ENCODE data around the gene UMPS. TPM values are rescaled to one million over a fixed set of nuclear protein-coding genes. Genes with fewer than 3 reads are reported as not detected.

UMPS gene
- total RNA-seq, 1 donor from 2014 or later = 38.3 TPM

DNA sequence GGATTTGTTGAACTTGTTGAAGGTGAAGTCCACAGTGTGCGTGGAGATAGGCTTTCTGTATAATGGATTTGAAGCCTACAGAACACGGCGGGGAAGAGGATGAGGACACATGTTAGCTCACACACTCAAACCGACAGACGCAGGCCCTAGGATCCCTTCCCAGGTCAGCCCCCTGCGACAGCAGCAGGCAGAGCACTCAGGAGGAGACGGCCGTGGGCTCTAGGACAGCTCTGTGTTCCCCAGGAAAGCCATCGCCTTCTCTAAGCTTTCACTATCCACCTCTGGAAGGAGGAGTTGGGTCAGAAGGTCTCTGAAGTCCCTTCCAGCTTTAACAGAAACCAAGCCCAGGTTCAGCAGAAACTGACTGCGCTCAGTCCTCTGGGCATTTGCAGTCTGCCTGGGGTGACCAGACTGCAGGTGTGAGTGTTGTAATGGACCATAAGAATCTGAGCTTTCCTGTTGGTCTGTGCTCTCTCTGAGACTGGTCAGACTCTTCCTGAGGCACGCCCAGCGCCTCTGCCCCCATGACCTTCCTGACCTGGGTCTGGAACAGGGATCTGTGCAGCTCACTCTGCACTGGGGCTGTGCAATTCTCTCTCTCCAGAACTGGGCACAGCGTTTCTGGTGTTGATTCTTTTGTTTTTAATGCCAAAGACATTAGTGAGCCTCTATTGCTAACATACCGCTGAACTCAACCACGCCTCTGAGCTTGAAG lies 33.5 kb downstream of the UMPS start:
- DNase-seq (ENCODE audit: low read depth) = no peak
- H3K4me2 ChIP-seq (ENCODE audit: low read length) = no peak overlapping the region
- no peaks in the 10 kb centered on the region for H4K20me1 ChIP-seq (ENCODE audit: insufficient read depth, low read length)
- H3K36me3 ChIP-seq (ENCODE audit: insufficient read depth, low read length) = peaks cover 26% of the 10 kb centered on the region
- no peaks in the 10 kb centered on the region for H3K79me2 ChIP-seq (ENCODE audit: insufficient read depth, low read length)
- no peak overlapping the region for H3K4me3 ChIP-seq (ENCODE audit: insufficient read depth, low read depth, low read length)
- TF ChIP-seq, protein P1, sequence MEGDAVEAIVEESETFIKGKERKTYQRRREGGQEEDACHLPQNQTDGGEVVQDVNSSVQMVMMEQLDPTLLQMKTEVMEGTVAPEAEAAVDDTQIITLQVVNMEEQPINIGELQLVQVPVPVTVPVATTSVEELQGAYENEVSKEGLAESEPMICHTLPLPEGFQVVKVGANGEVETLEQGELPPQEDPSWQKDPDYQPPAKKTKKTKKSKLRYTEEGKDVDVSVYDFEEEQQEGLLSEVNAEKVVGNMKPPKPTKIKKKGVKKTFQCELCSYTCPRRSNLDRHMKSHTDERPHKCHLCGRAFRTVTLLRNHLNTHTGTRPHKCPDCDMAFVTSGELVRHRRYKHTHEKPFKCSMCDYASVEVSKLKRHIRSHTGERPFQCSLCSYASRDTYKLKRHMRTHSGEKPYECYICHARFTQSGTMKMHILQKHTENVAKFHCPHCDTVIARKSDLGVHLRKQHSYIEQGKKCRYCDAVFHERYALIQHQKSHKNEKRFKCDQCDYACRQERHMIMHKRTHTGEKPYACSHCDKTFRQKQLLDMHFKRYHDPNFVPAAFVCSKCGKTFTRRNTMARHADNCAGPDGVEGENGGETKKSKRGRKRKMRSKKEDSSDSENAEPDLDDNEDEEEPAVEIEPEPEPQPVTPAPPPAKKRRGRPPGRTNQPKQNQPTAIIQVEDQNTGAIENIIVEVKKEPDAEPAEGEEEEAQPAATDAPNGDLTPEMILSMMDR (IDR thresholded peaks at IDR 0.05; ENCODE audit: insufficient read depth, low read depth, low read length) = no peak
- no peak for TF ChIP-seq EZH2 (IDR thresholded peaks at IDR 0.05; ENCODE audit: insufficient read depth, low read length)
- no peak overlapping the region for H2AFZ ChIP-seq (ENCODE audit: low read depth, low read length)
- H3K27me3 ChIP-seq (ENCODE audit: insufficient read depth, low read length) = no peaks in the 10 kb centered on the region
- H3K9me3 Mint-ChIP-seq (ENCODE audit: unreplicated experiment) = no peaks in the 10 kb centered on the region
- H3K27ac ChIP-seq (ENCODE audit: low read depth, low read length) = no peak overlapping the region
- no peak overlapping the region for H3K27ac Mint-ChIP-seq (ENCODE audit: unreplicated experiment)
- no peak for FAIRE-seq
- H3K4me1 ChIP-seq (ENCODE audit: insufficient read depth, low read length) = peaks cover 8% of the 10 kb centered on the region
- H3K9ac ChIP-seq (ENCODE audit: low read length) = no peak overlapping the region
- H3K27me3 Mint-ChIP-seq (ENCODE audit: low read depth, unreplicated experiment) = peaks cover under 1% of the 10 kb centered on the region
- peaks cover 25% of the 10 kb centered on the region for H3K4me1 Mint-ChIP-seq (ENCODE audit: low read depth, unreplicated experiment)
- H3K4me3 Mint-ChIP-seq (ENCODE audit: unreplicated experiment) = no peak overlapping the region
- peaks cover 43% of the 10 kb centered on the region for H3K36me3 Mint-ChIP-seq (ENCODE audit: low read depth, unreplicated experiment)
- H3K9me3 ChIP-seq (ENCODE audit: insufficient read depth, low read depth, low read length) = no peaks in the 10 kb centered on the region

DNA sequence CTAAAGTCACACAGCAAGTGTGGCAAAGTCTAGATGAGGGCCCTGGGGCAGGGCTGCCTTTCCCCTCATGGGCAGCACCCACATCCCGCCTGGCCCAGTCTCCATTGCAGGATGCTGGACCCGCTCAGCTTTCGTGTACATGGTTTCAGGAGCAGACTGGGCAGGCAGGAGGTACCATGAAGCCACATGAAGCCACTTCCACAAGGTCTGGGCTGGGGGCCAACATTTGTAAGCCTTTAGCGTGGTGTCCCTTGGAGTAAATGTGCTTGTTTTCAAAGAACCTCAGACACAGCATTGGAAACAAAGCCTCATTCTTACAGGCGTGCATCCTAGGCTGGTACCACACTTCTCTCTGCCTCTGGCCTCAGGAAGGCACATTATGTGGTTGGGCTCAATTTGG lies 34.5 kb downstream of the UMPS start:
- TF ChIP-seq, protein P1 (IDR thresholded peaks at IDR 0.05; ENCODE audit: insufficient read depth, low read depth, low read length) = no peak
- no peak for TF ChIP-seq EZH2 (IDR thresholded peaks at IDR 0.05; ENCODE audit: insufficient read depth, low read length)
- Mint-ChIP-seq H3K4me3 (ENCODE audit: unreplicated experiment) (no peak overlapping the region), H3K27me3 (ENCODE audit: low read depth, unreplicated experiment) (no peaks in the 10 kb centered on the region), H3K4me1 (ENCODE audit: low read depth, unreplicated experiment) (peaks cover 19% of the 10 kb centered on the region), H3K9me3 (ENCODE audit: unreplicated experiment) (no peaks in the 10 kb centered on the region), H3K36me3 (ENCODE audit: low read depth, unreplicated experiment) (peaks cover 50% of the 10 kb centered on the region), H3K27ac (ENCODE audit: unreplicated experiment) (no peak overlapping the region)
- H2AFZ ChIP-seq (ENCODE audit: low read depth, low read length) = no peak overlapping the region
- FAIRE-seq (no peak), DNase-seq (ENCODE audit: low read depth) (no peak)
- H3K9ac ChIP-seq (ENCODE audit: low read length) = no peak overlapping the region
- no peak overlapping the region for H3K4me3 ChIP-seq (ENCODE audit: insufficient read depth, low read depth, low read length)
- no peaks in the 10 kb centered on the region for H4K20me1 ChIP-seq (ENCODE audit: insufficient read depth, low read length)
- H3K79me2 ChIP-seq (ENCODE audit: insufficient read depth, low read length) = no peaks in the 10 kb centered on the region
- no peaks in the 10 kb centered on the region for H3K27me3 ChIP-seq (ENCODE audit: insufficient read depth, low read length)
- peaks cover 8% of the 10 kb centered on the region for H3K4me1 ChIP-seq (ENCODE audit: insufficient read depth, low read length)
- peaks cover 29% of the 10 kb centered on the region for H3K36me3 ChIP-seq (ENCODE audit: insufficient read depth, low read length)
- no peaks in the 10 kb centered on the region for H3K9me3 ChIP-seq (ENCODE audit: insufficient read depth, low read depth, low read length)
- no peak overlapping the region for H3K27ac ChIP-seq (ENCODE audit: low read depth, low read length)
- no peak overlapping the region for H3K4me2 ChIP-seq (ENCODE audit: low read length)

DNA sequence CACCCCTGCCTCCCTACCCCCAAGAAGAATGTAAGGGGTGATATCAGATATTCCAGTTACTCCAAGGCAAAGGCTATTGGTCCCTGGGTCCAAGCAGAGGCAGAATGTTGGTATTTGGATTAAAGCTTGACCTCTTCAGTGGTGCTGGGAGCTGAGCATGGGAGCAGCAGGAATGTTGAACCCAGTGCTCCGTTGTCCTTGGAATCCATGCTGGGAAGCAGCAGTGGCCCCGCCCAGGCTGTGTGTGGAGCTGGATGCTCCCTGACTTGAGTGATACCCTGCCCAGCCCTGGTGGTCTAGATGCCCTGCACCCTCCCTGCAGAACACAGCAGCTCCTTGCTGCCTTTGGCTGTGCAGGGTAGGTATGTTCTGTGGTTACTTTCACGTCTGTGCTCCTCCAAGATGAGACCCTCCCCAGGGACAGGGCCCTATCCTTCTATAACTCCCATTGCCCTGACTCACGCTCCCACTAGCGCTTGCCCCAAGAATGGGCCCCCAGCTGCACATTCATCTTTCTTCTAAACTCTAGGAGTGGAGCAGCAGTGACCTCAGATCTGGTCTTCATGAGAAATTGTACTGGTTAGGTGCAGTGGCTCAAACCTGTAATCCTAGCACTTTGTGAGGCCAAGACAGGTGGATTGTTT lies 35.1 kb downstream of the UMPS start:
- Histone ChIP-seq H3K4me2 (ENCODE audit: low read length) (no peak overlapping the region), H3K9me3 (ENCODE audit: insufficient read depth, low read depth, low read length) (no peaks in the 10 kb centered on the region), H3K9ac (ENCODE audit: low read length) (no peak overlapping the region), H3K4me3 (ENCODE audit: insufficient read depth, low read depth, low read length) (no peak overlapping the region), H3K79me2 (ENCODE audit: insufficient read depth, low read length) (no peaks in the 10 kb centered on the region), H3K27ac (ENCODE audit: low read depth, low read length) (no peak overlapping the region), H3K4me1 (ENCODE audit: insufficient read depth, low read length) (peaks cover 8% of the 10 kb centered on the region), H2AFZ (ENCODE audit: low read depth, low read length) (no peak overlapping the region), H3K36me3 (ENCODE audit: insufficient read depth, low read length) (peaks cover 29% of the 10 kb centered on the region), H3K27me3 (ENCODE audit: insufficient read depth, low read length) (no peaks in the 10 kb centered on the region), H4K20me1 (ENCODE audit: insufficient read depth, low read length) (no peaks in the 10 kb centered on the region)
- DNase-seq (ENCODE audit: low read depth) (no peak), FAIRE-seq (no peak)
- Mint-ChIP-seq H3K9me3 (ENCODE audit: unreplicated experiment) (no peaks in the 10 kb centered on the region), H3K4me3 (ENCODE audit: unreplicated experiment) (no peak overlapping the region), H3K36me3 (ENCODE audit: low read depth, unreplicated experiment) (peaks cover 51% of the 10 kb centered on the region), H3K4me1 (ENCODE audit: low read depth, unreplicated experiment) (peaks cover 21% of the 10 kb centered on the region), H3K27ac (ENCODE audit: unreplicated experiment) (no peak overlapping the region), H3K27me3 (ENCODE audit: low read depth, unreplicated experiment) (no peaks in the 10 kb centered on the region)
- TF ChIP-seq EZH2 (IDR thresholded peaks at IDR 0.05; ENCODE audit: insufficient read depth, low read length) = no peak
- TF ChIP-seq, protein P1 (IDR thresholded peaks at IDR 0.05; ENCODE audit: insufficient read depth, low read depth, low read length) = no peak
